ENCODE data around the gene DDX56.

Gene DDX56

GRCh38 chr7:44541028-44541869 lies 32.5 kb downstream of the DDX56 start, which contains the start of gene NPC1L1:
NPC1L1 (minus strand) TSS chr7:44541330; CDS start chr7:44541259, 71 bp downstream.
- H3K9me3 ChIP-seq = no peaks in the 10 kb centered on the region
- in situ Hi-C loops (cut with MboI; ENCODE audit: low sequenced_read_pairs) = no loop called here
- no peak for DNase-seq (ENCODE audit: low spot score in 2 of 2)
- H3K36me3 ChIP-seq (replicated peaks) = no peaks in the 10 kb centered on the region
- H3K4me1 ChIP-seq = no peaks in the 10 kb centered on the region
- H3K4me3 ChIP-seq = no peak within 1 kb of the TSS
- H3K27me3 ChIP-seq (ENCODE audit: low read depth) = no peaks in the 10 kb centered on the region

GRCh38 chr7:44540592-44541027 lies 33.1 kb downstream of the DDX56 start:
- H3K4me1 ChIP-seq = no peaks in the 10 kb centered on the region
- no peaks in the 10 kb centered on the region for H3K27me3 ChIP-seq (ENCODE audit: low read depth)
- no peak for DNase-seq (ENCODE audit: low spot score in 2 of 2)
- H3K9me3 ChIP-seq = no peaks in the 10 kb centered on the region
- in situ Hi-C loops (cut with MboI; ENCODE audit: low sequenced_read_pairs) = no loop called here
- no peaks in the 10 kb centered on the region for H3K36me3 ChIP-seq (replicated peaks)
- no peak overlapping the region for H3K4me3 ChIP-seq

- in situ Hi-C loops (cut with MboI; ENCODE audit: low sequenced_read_pairs) = no loop called here
- Histone ChIP-seq H3K4me3 (no peak overlapping the region), H3K9me3 (no peaks in the 10 kb centered on the region), H3K36me3 (replicated peaks) (no peaks in the 10 kb centered on the region), H3K4me1 (no peaks in the 10 kb centered on the region), H3K27me3 (ENCODE audit: low read depth) (no peaks in the 10 kb centered on the region)
- DNase-seq (ENCODE audit: low spot score in 2 of 2) = no peak
These were observed 33.8 kb downstream of the DDX56 start for GRCh38 chr7:44539669-44540506.

GRCh38 chr7:44538798-44539668 lies 34.7 kb downstream of the DDX56 start:
- no peaks in the 10 kb centered on the region for H3K36me3 ChIP-seq (replicated peaks)
- in situ Hi-C loops (cut with MboI; ENCODE audit: low sequenced_read_pairs) = no loop called here
- DNase-seq (ENCODE audit: low spot score in 2 of 2) = no peak

GRCh38 chr7:44538093-44538797 lies 35.5 kb downstream of the DDX56 start:
- Histone ChIP-seq H3K36me3 (replicated peaks) (no peaks in the 10 kb centered on the region), H3K9me3 (no peaks in the 10 kb centered on the region), H3K4me3 (no peak overlapping the region), H3K27me3 (ENCODE audit: low read depth) (no peaks in the 10 kb centered on the region), H3K4me1 (no peaks in the 10 kb centered on the region)
- in situ Hi-C loops (cut with MboI; ENCODE audit: low sequenced_read_pairs) = no loop called here
- DNase-seq (ENCODE audit: low spot score in 2 of 2) = no peak

More at GRCh38 chr7:44538798-44539668, 34.7 kb downstream of the DDX56 start:
- H3K9me3 ChIP-seq = no peaks in the 10 kb centered on the region
- H3K27me3 ChIP-seq (ENCODE audit: low read depth) = no peaks in the 10 kb centered on the region
- no peak overlapping the region for H3K4me3 ChIP-seq
- H3K4me1 ChIP-seq = no peaks in the 10 kb centered on the region

GRCh38 chr7:44537442-44537841 lies 36.3 kb downstream of the DDX56 start:
- Histone ChIP-seq H3K4me3 (no peak overlapping the region), H3K4me1 (no peaks in the 10 kb centered on the region), H3K36me3 (replicated peaks) (no peaks in the 10 kb centered on the region), H3K9me3 (no peaks in the 10 kb centered on the region), H3K27me3 (ENCODE audit: low read depth) (no peaks in the 10 kb centered on the region)
- no peak for DNase-seq (ENCODE audit: low spot score in 2 of 2)
- in situ Hi-C loops (cut with MboI; ENCODE audit: low sequenced_read_pairs) = no loop called here

- no peaks in the 10 kb centered on the region for H3K27me3 ChIP-seq (ENCODE audit: low read depth)
- DNase-seq (ENCODE audit: low spot score in 2 of 2) = no peak
- H3K36me3 ChIP-seq (replicated peaks) = no peaks in the 10 kb centered on the region
- H3K4me3 ChIP-seq = no peak overlapping the region
- H3K9me3 ChIP-seq = no peaks in the 10 kb centered on the region
- H3K4me1 ChIP-seq = no peaks in the 10 kb centered on the region
- in situ Hi-C loops (cut with MboI; ENCODE audit: low sequenced_read_pairs) = no loop called here
These were observed 37.6 kb downstream of the DDX56 start for GRCh38 chr7:44536090-44536489.

GRCh38 chr7:44535348-44536064 lies 38.2 kb downstream of the DDX56 start:
- no peak overlapping the region for H3K4me3 ChIP-seq
- no peaks in the 10 kb centered on the region for H3K27me3 ChIP-seq (ENCODE audit: low read depth)
- DNase-seq (ENCODE audit: low spot score in 2 of 2) = no peak
- in situ Hi-C loops (cut with MboI; ENCODE audit: low sequenced_read_pairs) = no loop called here
- H3K9me3 ChIP-seq = no peaks in the 10 kb centered on the region
- no peaks in the 10 kb centered on the region for H3K36me3 ChIP-seq (replicated peaks)
- H3K4me1 ChIP-seq = no peaks in the 10 kb centered on the region

- in situ Hi-C loops (cut with MboI; ENCODE audit: low sequenced_read_pairs) = no loop called here
- Histone ChIP-seq H3K9me3 (no peaks in the 10 kb centered on the region), H3K4me1 (no peaks in the 10 kb centered on the region), H3K4me3 (no peak overlapping the region), H3K27me3 (ENCODE audit: low read depth) (no peaks in the 10 kb centered on the region), H3K36me3 (replicated peaks) (no peaks in the 10 kb centered on the region)
- DNase-seq (ENCODE audit: low spot score in 2 of 2) = peak; percentile 64 to 85
These were observed 39.2 kb downstream of the DDX56 start for GRCh38 chr7:44534501-44534900.

GRCh38 chr7:44534087-44534486 lies 39.6 kb downstream of the DDX56 start:
- no peaks in the 10 kb centered on the region for H3K27me3 ChIP-seq (ENCODE audit: low read depth)
- no peaks in the 10 kb centered on the region for H3K36me3 ChIP-seq (replicated peaks)
- H3K9me3 ChIP-seq = no peaks in the 10 kb centered on the region
- no peak for DNase-seq (ENCODE audit: low spot score in 2 of 2)
- no peaks in the 10 kb centered on the region for H3K4me1 ChIP-seq
- in situ Hi-C loops (cut with MboI; ENCODE audit: low sequenced_read_pairs) = no loop called here
- no peak overlapping the region for H3K4me3 ChIP-seq

- H3K9me3 ChIP-seq = no peaks in the 10 kb centered on the region
- DNase-seq (ENCODE audit: low spot score in 2 of 2) = no peak
- H3K4me1 ChIP-seq = no peaks in the 10 kb centered on the region
- in situ Hi-C loops (cut with MboI; ENCODE audit: low sequenced_read_pairs) = no loop called here
- no peaks in the 10 kb centered on the region for H3K36me3 ChIP-seq (replicated peaks)
- no peak overlapping the region for H3K4me3 ChIP-seq
- H3K27me3 ChIP-seq (ENCODE audit: low read depth) = no peaks in the 10 kb centered on the region
These were observed 40.2 kb downstream of the DDX56 start for GRCh38 chr7:44533301-44534055.

Measured in HAP-1 (cell line).